ENCODE data around the gene B3GALNT1. TPM values are rescaled to one million over a fixed set of nuclear protein-coding genes. Genes with fewer than 3 reads are reported as not detected.

B3GALNT1 gene
- total RNA-seq, 4 donors from 2014 or later: 3.7 to 6.2 (median 5.5) TPM

DNA sequence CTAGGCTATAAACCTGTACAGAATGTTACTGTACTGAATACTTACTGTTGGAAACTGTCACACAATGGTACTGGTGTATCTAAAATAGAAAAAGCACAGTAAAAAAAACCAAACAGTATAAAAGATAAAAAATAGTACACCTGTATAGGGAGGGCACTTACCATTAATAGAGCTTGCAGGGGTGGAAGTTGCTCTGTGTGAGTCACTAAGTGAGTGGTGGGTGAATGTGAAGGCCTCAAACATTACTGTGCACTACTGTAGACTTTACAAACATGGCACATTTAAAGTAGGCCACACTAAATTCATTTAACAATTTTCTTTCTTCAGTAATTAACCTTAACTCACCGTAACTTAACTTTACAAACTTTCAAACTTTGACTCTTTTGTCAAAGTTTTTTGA lies 22.0 kb downstream of the B3GALNT1 start:
- H3K4me3 ChIP-seq: no peak overlapping the region
- peaks cover 0 to 8% (median 0%) of the 10 kb centered on the region in 4 donors for H3K4me1 ChIP-seq
- no peak for DNase-seq (ENCODE audit: extremely low spot score)
- intact Hi-C loops (cut with DNase I): no loop called here
- 95% methylated on average over 1 of the region's 1 CpG for WGBS
- no peaks in the 10 kb centered on the region for H3K27me3 ChIP-seq
- H3K36me3 ChIP-seq: peaks cover 0 to 24% (median 13%) of the 10 kb centered on the region in 4 donors
- H3K27ac ChIP-seq (replicated peaks in 1 of 4): no peak overlapping the region
- TF ChIP-seq POLR2A (IDR thresholded peaks at IDR 0.05; ENCODE audit: low read depth) (no peak), POLR2AphosphoS5 (IDR thresholded peaks at IDR 0.05) (no peak), EP300 (IDR thresholded peaks at IDR 0.05) (no peak)
- TF ChIP-seq, protein P1, sequence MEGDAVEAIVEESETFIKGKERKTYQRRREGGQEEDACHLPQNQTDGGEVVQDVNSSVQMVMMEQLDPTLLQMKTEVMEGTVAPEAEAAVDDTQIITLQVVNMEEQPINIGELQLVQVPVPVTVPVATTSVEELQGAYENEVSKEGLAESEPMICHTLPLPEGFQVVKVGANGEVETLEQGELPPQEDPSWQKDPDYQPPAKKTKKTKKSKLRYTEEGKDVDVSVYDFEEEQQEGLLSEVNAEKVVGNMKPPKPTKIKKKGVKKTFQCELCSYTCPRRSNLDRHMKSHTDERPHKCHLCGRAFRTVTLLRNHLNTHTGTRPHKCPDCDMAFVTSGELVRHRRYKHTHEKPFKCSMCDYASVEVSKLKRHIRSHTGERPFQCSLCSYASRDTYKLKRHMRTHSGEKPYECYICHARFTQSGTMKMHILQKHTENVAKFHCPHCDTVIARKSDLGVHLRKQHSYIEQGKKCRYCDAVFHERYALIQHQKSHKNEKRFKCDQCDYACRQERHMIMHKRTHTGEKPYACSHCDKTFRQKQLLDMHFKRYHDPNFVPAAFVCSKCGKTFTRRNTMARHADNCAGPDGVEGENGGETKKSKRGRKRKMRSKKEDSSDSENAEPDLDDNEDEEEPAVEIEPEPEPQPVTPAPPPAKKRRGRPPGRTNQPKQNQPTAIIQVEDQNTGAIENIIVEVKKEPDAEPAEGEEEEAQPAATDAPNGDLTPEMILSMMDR (IDR thresholded peaks at IDR 0.05): no peak
- H3K9me3 ChIP-seq: no peaks in the 10 kb centered on the region

DNA sequence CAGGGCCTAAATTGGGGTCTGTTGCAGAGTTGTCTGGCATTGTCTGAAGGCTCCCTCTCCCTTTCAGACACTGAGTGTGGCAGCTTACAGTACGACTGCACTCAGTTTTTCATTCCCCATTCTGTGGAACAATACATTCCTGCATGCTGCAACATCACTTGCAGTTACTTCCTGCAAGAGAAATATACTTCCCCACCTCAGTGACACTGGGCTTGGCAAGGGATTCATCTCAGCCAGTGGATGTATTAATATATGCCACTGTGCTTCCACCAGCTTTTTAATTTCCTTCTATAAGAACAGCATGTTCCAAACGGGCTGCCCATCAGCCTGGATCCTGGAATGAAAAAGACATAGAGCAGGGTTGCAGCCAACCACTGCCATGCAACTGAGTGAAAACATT lies 23.1 kb downstream of the B3GALNT1 start:
- H3K9me3 ChIP-seq: no peaks in the 10 kb centered on the region
- 47% methylated on average over 2 of the region's 2 CpGs for WGBS
- intact Hi-C loops (cut with DNase I): no loop called here
- H3K4me3 ChIP-seq: no peak overlapping the region
- H3K36me3 ChIP-seq: peaks cover 0 to 21% (median 11%) of the 10 kb centered on the region in 4 donors
- DNase-seq (ENCODE audit: extremely low spot score): no peak
- H3K27me3 ChIP-seq: no peaks in the 10 kb centered on the region
- H3K27ac ChIP-seq (replicated peaks in 1 of 4): no peak overlapping the region
- TF ChIP-seq POLR2AphosphoS5 (IDR thresholded peaks at IDR 0.05): no peak
- no peak for TF ChIP-seq EP300 (IDR thresholded peaks at IDR 0.05)
- no peak for TF ChIP-seq POLR2A (IDR thresholded peaks at IDR 0.05; ENCODE audit: low read depth)
- TF ChIP-seq, protein P1 (IDR thresholded peaks at IDR 0.05): no peak
- peaks cover 0 to 8% (median 0%) of the 10 kb centered on the region in 4 donors for H3K4me1 ChIP-seq

DNA sequence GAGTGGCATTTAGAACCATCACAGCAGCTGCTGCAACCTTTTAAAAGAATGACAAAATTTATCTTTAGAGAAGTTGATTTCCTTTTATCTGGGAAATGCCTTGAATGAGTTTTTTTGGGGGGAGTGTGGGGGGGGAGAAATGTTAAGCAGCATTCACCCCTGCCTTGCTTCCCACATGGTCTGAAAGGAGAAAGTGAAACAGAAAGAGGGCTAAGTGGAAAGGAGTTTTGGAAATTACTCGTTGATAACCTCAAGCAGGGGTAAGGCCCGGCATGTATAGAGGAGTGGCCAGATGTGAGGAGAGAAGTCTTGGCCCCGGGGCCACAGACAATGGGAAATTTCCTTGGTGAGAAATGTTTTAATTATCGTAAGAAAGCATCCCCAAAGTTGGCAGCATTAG lies 23.5 kb downstream of the B3GALNT1 start:
- no peaks in the 10 kb centered on the region for H3K27me3 ChIP-seq
- no peak overlapping the region for H3K27ac ChIP-seq (replicated peaks in 1 of 4)

DNA sequence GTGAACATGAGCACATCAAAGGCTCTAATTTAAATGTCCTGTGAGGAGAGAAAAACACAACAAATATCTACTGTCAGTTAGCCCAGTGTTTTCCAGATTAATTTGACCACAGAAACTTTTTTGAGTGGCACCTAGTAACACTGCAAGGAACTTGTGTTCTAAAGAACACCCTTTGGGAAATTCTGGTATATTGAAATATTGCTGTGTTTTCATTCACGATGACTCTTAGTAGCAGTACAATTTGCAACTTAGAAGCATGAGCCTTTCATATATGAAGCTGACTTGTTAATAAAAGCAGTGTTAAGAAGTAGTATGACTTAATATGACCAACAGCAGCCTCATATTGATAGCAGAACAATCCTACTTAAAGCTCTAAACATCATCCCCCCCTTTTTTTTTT lies 32.0 kb downstream of the B3GALNT1 start:
- Histone ChIP-seq H3K36me3 (peaks cover 0 to 19% (median 4%) of the 10 kb centered on the region in 4 donors), H3K27ac (replicated peaks in 1 of 4) (no peak overlapping the region), H3K27me3 (no peaks in the 10 kb centered on the region), H3K9me3 (no peaks in the 10 kb centered on the region), H3K4me3 (no peak overlapping the region), H3K4me1 (peaks cover 0 to 17% (median 2%) of the 10 kb centered on the region in 4 donors)
- 95% methylated on average over 1 of the region's 1 CpG for WGBS
- DNase-seq (ENCODE audit: extremely low spot score): no peak
- TF ChIP-seq EP300 (IDR thresholded peaks at IDR 0.05): no peak
- TF ChIP-seq POLR2AphosphoS5 (IDR thresholded peaks at IDR 0.05): no peak
- TF ChIP-seq, protein P1 (IDR thresholded peaks at IDR 0.05): no peak
- TF ChIP-seq POLR2A (IDR thresholded peaks at IDR 0.05; ENCODE audit: low read depth): no peak
- intact Hi-C loops (cut with DNase I): no loop called here

More for the DNA sequence above, 23.5 kb downstream of the B3GALNT1 start:
- Histone ChIP-seq H3K36me3 (peaks cover 0 to 20% (median 11%) of the 10 kb centered on the region in 4 donors), H3K4me1 (peaks cover 0 to 8% (median 0%) of the 10 kb centered on the region in 4 donors), H3K4me3 (no peak overlapping the region), H3K9me3 (no peaks in the 10 kb centered on the region)
- DNase-seq (ENCODE audit: extremely low spot score): no peak
- intact Hi-C loops (cut with DNase I): no loop called here
- 63% methylated on average over 4 of the region's 4 CpGs for WGBS
- TF ChIP-seq POLR2A (IDR thresholded peaks at IDR 0.05; ENCODE audit: low read depth) (no peak), POLR2AphosphoS5 (IDR thresholded peaks at IDR 0.05) (no peak), EP300 (IDR thresholded peaks at IDR 0.05) (no peak)
- TF ChIP-seq, protein P1 (IDR thresholded peaks at IDR 0.05): no peak

DNA sequence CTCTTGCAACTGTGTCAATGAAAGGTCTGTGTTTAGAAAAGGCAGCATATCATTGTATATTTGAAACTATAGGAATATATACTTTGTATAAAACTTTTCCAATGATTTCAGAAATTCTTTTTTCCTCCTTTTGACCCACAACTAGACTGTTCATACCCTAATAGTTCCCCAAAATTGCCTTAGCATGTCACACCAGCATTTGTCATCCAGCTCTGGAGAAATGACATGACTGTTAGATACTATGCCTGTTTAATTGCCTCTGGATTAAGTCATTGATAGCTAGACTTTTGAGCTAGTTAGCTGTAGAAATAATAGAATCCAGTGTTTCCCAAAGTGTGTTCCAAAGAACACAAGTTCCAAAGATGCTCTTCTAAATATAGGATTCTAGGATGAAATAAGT lies 32.4 kb downstream of the B3GALNT1 start:
- Histone ChIP-seq H3K36me3 (peaks cover 0 to 19% (median 4%) of the 10 kb centered on the region in 4 donors), H3K27ac (replicated peaks in 1 of 4) (no peak overlapping the region), H3K27me3 (no peaks in the 10 kb centered on the region), H3K4me3 (no peak overlapping the region), H3K4me1 (peaks cover 0 to 17% (median 2%) of the 10 kb centered on the region in 4 donors), H3K9me3 (no peaks in the 10 kb centered on the region)
- DNase-seq (ENCODE audit: extremely low spot score): no peak
- TF ChIP-seq POLR2A (IDR thresholded peaks at IDR 0.05; ENCODE audit: low read depth) (no peak), POLR2AphosphoS5 (IDR thresholded peaks at IDR 0.05) (no peak), EP300 (IDR thresholded peaks at IDR 0.05) (no peak)
- TF ChIP-seq, protein P1 (IDR thresholded peaks at IDR 0.05): no peak
- intact Hi-C loops (cut with DNase I): no loop called here
